ENCODE measurements around the gene SFXN5. TPM values are rescaled to one million over a fixed set of nuclear protein-coding genes. Genes with fewer than 3 reads are reported as not detected.

The SFXN5 gene
- total and polyA plus RNA-seq, 2 of the 4 experiments (the other 2 are of a cell fraction), result 8.6 to 17.0 TPM

- TF ChIP-seq MAFK (IDR thresholded peaks at IDR 0.05; ENCODE audit: low read depth, low read length), result no peak
- no peak for TF ChIP-seq MAZ (IDR thresholded peaks at IDR 0.05; ENCODE audit: borderline replicate concordance, low read depth, low read length)
- no peak for TF ChIP-seq USF2 (IDR thresholded peaks at IDR 0.05; ENCODE audit: low read depth, low read length)
- no peak for TF ChIP-seq FOS (IDR thresholded peaks at IDR 0.05; ENCODE audit: low read depth, low read length)
Observed at GRCh38 chr2:72949642-72950041, 121.9 kb downstream of the SFXN5 start (continued).

- Histone ChIP-seq H2BK15ac (ENCODE audit: low read depth, low read length) (no peak overlapping the region), H4K91ac (ENCODE audit: insufficient read depth, low read depth, low read length) (no peak overlapping the region), H3K4me3 (ENCODE audit: insufficient read depth, low read depth, low read length) (no peak overlapping the region), H3K23ac (ENCODE audit: low read depth, low read length) (no peak overlapping the region), H4K8ac (ENCODE audit: low read depth in 2 of 2, low read length in 2 of 2) (no peak overlapping the region), H3K79me1 (ENCODE audit: low read depth in 1 of 2, low read length in 2 of 2) (no peaks in the 10 kb centered on the region), H3K9me3 (ENCODE audit: control insufficient read depth, insufficient read depth, low read length) (no peaks in the 10 kb centered on the region), H3K4ac (ENCODE audit: low read depth, low read length) (no peak overlapping the region), H2AK9ac (replicated peaks; ENCODE audit: low read depth, low read length, poor library complexity) (no peak overlapping the region), H3K18ac (ENCODE audit: low read depth, low read length) (no peak overlapping the region), H3K9ac (ENCODE audit: low read depth, low read length) (no peak overlapping the region), H3K9me1 (ENCODE audit: insufficient read depth, low read length) (peaks cover 3% of the 10 kb centered on the region; the same call in 1 of the 2 replicates), H3K27me3 (ENCODE audit: control insufficient read depth, insufficient read depth, low read length) (no peaks in the 10 kb centered on the region), H3K36me3 (ENCODE audit: control insufficient read depth, insufficient read depth, low read length) (no peaks in the 10 kb centered on the region; the same call in 1 of the 2 replicates), H2AFZ (replicated peaks; ENCODE audit: low read length, poor library complexity) (no peak overlapping the region), H3K56ac (ENCODE audit: extremely low read depth, insufficient read depth, low read length) (no peak overlapping the region), H4K20me1 (ENCODE audit: insufficient read depth, low read length) (no peaks in the 10 kb centered on the region), H2BK20ac (ENCODE audit: low read depth, low read length) (no peak overlapping the region), H2BK5ac (ENCODE audit: low read depth, low read length, poor library complexity, severe bottlenecking) (no peak overlapping the region), H4K5ac (ENCODE audit: low read depth, low read length) (no peak overlapping the region), H3K27ac (ENCODE audit: insufficient read depth, low read length) (no peak overlapping the region), H2AK5ac (ENCODE audit: low read depth, low read length) (peak overlapping the region; percentile 7; the same call in 1 of the 2 replicates), H2BK120ac (ENCODE audit: low read depth, low read length) (no peak overlapping the region), H3K4me2 (ENCODE audit: low read depth, low read length) (no peak overlapping the region), H3K14ac (replicated peaks; ENCODE audit: low read depth, low read length) (no peak overlapping the region), H3K4me1 (ENCODE audit: control insufficient read depth, insufficient read depth, low read length) (no peaks in the 10 kb centered on the region)
- no peak for ATAC-seq (ENCODE audit: low read depth)
- WGBS, 2 experiments (ENCODE audit: extremely low coverage in 2 of 2, insufficient read length in 1 of 2), result 100% methylated on average over 1 of the region's 2 CpGs; no CpG with 5 or more reads in 1 of the 2 experiments
- in situ Hi-C loops (cut with MboI; ENCODE audit: low sequenced_read_pairs) (no loop called here), intact Hi-C loops (cut with micrococcal nuclease) (no loop called here), dilution Hi-C loops (cut with HindIII; ENCODE audit: low sequenced_read_pairs, unreplicated experiment) (no loop called here)
- no TSS peak for BruUV-seq (replicated peaks)
- ChIA-PET CTCF (no interaction called here), POLR2A (ENCODE audit: unreplicated experiment) (no interaction called here)
- no peak for DNase-seq
- TF ChIP-seq POLR2A (IDR thresholded peaks at IDR 0.05; ENCODE audit: low read depth, low read length) (no peak), USF2 (IDR thresholded peaks at IDR 0.05; ENCODE audit: low read depth, low read length) (no peak), FOS (IDR thresholded peaks at IDR 0.05; ENCODE audit: low read depth, low read length) (no peak), RCOR1 (IDR thresholded peaks at IDR 0.05; ENCODE audit: insufficient replicate concordance, low read length) (no peak), CEBPB (IDR thresholded peaks at IDR 0.05; ENCODE audit: low read depth, low read length) (no peak), RAD21 (IDR thresholded peaks at IDR 0.05; ENCODE audit: low read length) (no peak), NFE2L2 (IDR thresholded peaks at IDR 0.05; ENCODE audit: low read depth, low read length) (no peak), CHD1 (IDR thresholded peaks at IDR 0.05; ENCODE audit: low read depth, low read length) (no peak), MAFK (IDR thresholded peaks at IDR 0.05; ENCODE audit: low read depth, low read length) (no peak), MAZ (IDR thresholded peaks at IDR 0.05; ENCODE audit: borderline replicate concordance, low read depth, low read length) (no peak), CTCF (conservative IDR thresholded peaks at IDR 0.05; ENCODE audit: low read depth, low read length) (no peak), RFX5 (IDR thresholded peaks at IDR 0.05; ENCODE audit: low read depth, low read length) (no peak)
Observed at GRCh38 chr2:72949045-72949444, 122.5 kb downstream of the SFXN5 start.

Measured in IMR-90 (cell line).